NT2/D1 (cell line): ENCODE measurements around the gene ADPRH.

Source experiments
- SUZ12 ChIP-seq: IDR thresholded peaks from 2 replicates; pipeline ENCODE4 v1.6.1; 2011; ENCODE audit not compliant: insufficient read length, insufficient read depth; ENCODE audit errors: extremely low read depth
- YY1 ChIP-seq: IDR thresholded peaks from 2 replicates; pipeline ENCODE4 v1.6.1; 2011; ENCODE audit not compliant: insufficient read length, insufficient read depth
- ZNF274 ChIP-seq: IDR thresholded peaks from 2 replicates; pipeline ENCODE4 v1.6.1; 2011; ENCODE audit warnings: mild to moderate bottlenecking, low read depth, low read length

- TF ChIP-seq SUZ12 (no peak), YY1 (no peak), ZNF274 (no peak)
These were observed 22.0 kb upstream of the ADPRH start for GRCh38 chr3:119557192-119557876.
